ENCODE data around the gene GP5. TPM values are rescaled to one million over a fixed set of nuclear protein-coding genes. Genes with fewer than 3 reads are reported as not detected.

The GP5 gene
- total RNA-seq, 1 experiment from 2014 or later, result 0.09 TPM

- TF ChIP-seq, protein P1, sequence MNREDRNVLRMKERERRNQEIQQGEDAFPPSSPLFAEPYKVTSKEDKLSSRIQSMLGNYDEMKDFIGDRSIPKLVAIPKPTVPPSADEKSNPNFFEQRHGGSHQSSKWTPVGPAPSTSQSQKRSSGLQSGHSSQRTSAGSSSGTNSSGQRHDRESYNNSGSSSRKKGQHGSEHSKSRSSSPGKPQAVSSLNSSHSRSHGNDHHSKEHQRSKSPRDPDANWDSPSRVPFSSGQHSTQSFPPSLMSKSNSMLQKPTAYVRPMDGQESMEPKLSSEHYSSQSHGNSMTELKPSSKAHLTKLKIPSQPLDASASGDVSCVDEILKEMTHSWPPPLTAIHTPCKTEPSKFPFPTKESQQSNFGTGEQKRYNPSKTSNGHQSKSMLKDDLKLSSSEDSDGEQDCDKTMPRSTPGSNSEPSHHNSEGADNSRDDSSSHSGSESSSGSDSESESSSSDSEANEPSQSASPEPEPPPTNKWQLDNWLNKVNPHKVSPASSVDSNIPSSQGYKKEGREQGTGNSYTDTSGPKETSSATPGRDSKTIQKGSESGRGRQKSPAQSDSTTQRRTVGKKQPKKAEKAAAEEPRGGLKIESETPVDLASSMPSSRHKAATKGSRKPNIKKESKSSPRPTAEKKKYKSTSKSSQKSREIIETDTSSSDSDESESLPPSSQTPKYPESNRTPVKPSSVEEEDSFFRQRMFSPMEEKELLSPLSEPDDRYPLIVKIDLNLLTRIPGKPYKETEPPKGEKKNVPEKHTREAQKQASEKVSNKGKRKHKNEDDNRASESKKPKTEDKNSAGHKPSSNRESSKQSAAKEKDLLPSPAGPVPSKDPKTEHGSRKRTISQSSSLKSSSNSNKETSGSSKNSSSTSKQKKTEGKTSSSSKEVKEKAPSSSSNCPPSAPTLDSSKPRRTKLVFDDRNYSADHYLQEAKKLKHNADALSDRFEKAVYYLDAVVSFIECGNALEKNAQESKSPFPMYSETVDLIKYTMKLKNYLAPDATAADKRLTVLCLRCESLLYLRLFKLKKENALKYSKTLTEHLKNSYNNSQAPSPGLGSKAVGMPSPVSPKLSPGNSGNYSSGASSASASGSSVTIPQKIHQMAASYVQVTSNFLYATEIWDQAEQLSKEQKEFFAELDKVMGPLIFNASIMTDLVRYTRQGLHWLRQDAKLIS (CRISPR knock-in tag; IDR thresholded peaks at IDR 0.05; ENCODE audit: borderline replicate concordance), result no peak
- TF ChIP-seq ZNF232 (CRISPR knock-in tag; IDR thresholded peaks at IDR 0.05), result no peak
- no peak for TF ChIP-seq FOXP1 (CRISPR knock-in tag; IDR thresholded peaks at IDR 0.05; ENCODE audit: borderline replicate concordance)
- TF ChIP-seq, protein P2, sequence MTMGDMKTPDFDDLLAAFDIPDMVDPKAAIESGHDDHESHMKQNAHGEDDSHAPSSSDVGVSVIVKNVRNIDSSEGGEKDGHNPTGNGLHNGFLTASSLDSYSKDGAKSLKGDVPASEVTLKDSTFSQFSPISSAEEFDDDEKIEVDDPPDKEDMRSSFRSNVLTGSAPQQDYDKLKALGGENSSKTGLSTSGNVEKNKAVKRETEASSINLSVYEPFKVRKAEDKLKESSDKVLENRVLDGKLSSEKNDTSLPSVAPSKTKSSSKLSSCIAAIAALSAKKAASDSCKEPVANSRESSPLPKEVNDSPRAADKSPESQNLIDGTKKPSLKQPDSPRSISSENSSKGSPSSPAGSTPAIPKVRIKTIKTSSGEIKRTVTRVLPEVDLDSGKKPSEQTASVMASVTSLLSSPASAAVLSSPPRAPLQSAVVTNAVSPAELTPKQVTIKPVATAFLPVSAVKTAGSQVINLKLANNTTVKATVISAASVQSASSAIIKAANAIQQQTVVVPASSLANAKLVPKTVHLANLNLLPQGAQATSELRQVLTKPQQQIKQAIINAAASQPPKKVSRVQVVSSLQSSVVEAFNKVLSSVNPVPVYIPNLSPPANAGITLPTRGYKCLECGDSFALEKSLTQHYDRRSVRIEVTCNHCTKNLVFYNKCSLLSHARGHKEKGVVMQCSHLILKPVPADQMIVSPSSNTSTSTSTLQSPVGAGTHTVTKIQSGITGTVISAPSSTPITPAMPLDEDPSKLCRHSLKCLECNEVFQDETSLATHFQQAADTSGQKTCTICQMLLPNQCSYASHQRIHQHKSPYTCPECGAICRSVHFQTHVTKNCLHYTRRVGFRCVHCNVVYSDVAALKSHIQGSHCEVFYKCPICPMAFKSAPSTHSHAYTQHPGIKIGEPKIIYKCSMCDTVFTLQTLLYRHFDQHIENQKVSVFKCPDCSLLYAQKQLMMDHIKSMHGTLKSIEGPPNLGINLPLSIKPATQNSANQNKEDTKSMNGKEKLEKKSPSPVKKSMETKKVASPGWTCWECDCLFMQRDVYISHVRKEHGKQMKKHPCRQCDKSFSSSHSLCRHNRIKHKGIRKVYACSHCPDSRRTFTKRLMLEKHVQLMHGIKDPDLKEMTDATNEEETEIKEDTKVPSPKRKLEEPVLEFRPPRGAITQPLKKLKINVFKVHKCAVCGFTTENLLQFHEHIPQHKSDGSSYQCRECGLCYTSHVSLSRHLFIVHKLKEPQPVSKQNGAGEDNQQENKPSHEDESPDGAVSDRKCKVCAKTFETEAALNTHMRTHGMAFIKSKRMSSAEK (CRISPR knock-in tag; IDR thresholded peaks at IDR 0.05; ENCODE audit: borderline replicate concordance), result no peak
Measured at GRCh38 chr3:194373028-194373427, 26.0 kb downstream of the GP5 start (continued).

DNA sequence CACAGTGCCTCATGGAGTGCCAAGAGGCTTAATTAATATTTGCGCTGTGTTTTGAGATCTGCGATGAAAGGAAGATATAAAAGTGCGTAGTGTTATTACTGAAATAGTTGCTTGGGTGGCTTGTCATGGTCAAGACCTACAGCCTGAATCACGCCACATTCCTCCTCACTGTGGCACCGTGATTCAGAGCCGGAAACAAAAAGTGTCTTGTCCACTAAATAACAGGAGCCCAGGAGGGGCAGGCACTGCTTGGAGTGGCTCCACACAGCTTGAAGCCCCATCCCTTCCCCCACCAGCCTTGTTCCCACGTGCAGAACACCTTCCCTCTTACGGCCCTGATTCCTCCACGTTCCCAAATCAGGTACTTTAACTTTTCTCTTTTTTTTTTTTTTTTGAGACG lies 28.3 kb downstream of the GP5 start:
- no peak for DNase-seq (ENCODE audit: low spot score)
- Mint-ChIP-seq H3K36me3 (no peaks in the 10 kb centered on the region), H3K4me3 (no peak overlapping the region), H3K4me1 (peaks cover 38% of the 10 kb centered on the region), H3K27me3 (ENCODE audit: low read depth) (peaks cover 16% of the 10 kb centered on the region), H3K27ac (no peak overlapping the region), H3K9me3 (no peaks in the 10 kb centered on the region)
- TF ChIP-seq RELA (CRISPR knock-in tag; IDR thresholded peaks at IDR 0.05; ENCODE audit: borderline replicate concordance) (no peak), PRRX2 (CRISPR knock-in tag; IDR thresholded peaks at IDR 0.05) (no peak), CBFB (CRISPR knock-in tag; IDR thresholded peaks at IDR 0.05; ENCODE audit: low read depth) (no peak), RORB (CRISPR knock-in tag; IDR thresholded peaks at IDR 0.05) (no peak), PREB (CRISPR knock-in tag; IDR thresholded peaks at IDR 0.05; ENCODE audit: borderline replicate concordance) (no peak), ELF4 (CRISPR knock-in tag; IDR thresholded peaks at IDR 0.05; ENCODE audit: low read depth) (no peak), ESRRA (CRISPR knock-in tag; IDR thresholded peaks at IDR 0.05; ENCODE audit: borderline replicate concordance) (no peak), FOXP1 (CRISPR knock-in tag; IDR thresholded peaks at IDR 0.05; ENCODE audit: borderline replicate concordance) (no peak), EMX1 (CRISPR knock-in tag; IDR thresholded peaks at IDR 0.05) (no peak), ZNF423 (CRISPR knock-in tag; IDR thresholded peaks at IDR 0.05) (no peak)
- TF ChIP-seq, protein P3, sequence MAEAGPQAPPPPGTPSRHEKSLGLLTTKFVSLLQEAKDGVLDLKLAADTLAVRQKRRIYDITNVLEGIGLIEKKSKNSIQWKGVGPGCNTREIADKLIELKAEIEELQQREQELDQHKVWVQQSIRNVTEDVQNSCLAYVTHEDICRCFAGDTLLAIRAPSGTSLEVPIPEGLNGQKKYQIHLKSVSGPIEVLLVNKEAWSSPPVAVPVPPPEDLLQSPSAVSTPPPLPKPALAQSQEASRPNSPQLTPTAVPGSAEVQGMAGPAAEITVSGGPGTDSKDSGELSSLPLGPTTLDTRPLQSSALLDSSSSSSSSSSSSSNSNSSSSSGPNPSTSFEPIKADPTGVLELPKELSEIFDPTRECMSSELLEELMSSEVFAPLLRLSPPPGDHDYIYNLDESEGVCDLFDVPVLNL (CRISPR knock-in tag; IDR thresholded peaks at IDR 0.05; ENCODE audit: borderline replicate concordance, low read depth), result no peak
- ChIA-PET POLR2A (no interaction called here), CTCF (interaction anchor here (0.7 to 1.2 kb wide), 2 partner anchors 25 to 489 kb away, joined by 3 to 4 read pairs; no protein-coding TSS in a partner anchor)
- ATAC-seq, result no peak

Data from WTC11 (cell line).